Stomach (tissue), 4 donors: ENCODE data around the gene KCNAB1.

Experiments
- CTCF ChIP-seq, 7 experiments: fragments of 450-650 bp in 4 of 7; fragments of 200-600 bp in 3 of 7; sonication (generic) in 3 of 7; IDR thresholded peaks; one replicate each; pipeline ENCODE4 v1.5.1; 2016 to 2019; ENCODE audit warnings: antibody characterized with exemption in 7 of 7, control low read depth in 2 of 7, mild to moderate bottlenecking in 1 of 7
- EP300 ChIP-seq: sonication (generic); formaldehyde crosslinking; IDR thresholded peaks from one replicate; pipeline ENCODE4 v1.6.1; 2017; ENCODE audit warnings: antibody characterized with exemption
- POLR2A ChIP-seq, 4 donors: fragments of 450-650 bp; IDR thresholded peaks; one replicate each; pipeline ENCODE4 v1.6.1; 2016; ENCODE audit warnings: antibody characterized with exemption in 4 of 4, control low read depth in 2 of 4, mild to moderate bottlenecking in 1 of 4, moderate library complexity in 1 of 4
- POLR2AphosphoS5 ChIP-seq, 3 donors: sonication (generic); formaldehyde crosslinking; IDR thresholded peaks; one replicate each; pipeline ENCODE4 v1.6.1; 2016; ENCODE audit warnings: antibody characterized with exemption in 3 of 3

GRCh38 chr3:156201411-156202405 lies 81.3 kb downstream of the KCNAB1 start:
- no peak for TF ChIP-seq CTCF (IDR thresholded peaks at IDR 0.05)
- no peak for TF ChIP-seq POLR2A (IDR thresholded peaks at IDR 0.05)
- TF ChIP-seq POLR2AphosphoS5 (IDR thresholded peaks at IDR 0.05), result no peak
- no peak for TF ChIP-seq EP300
